PC-9 (cell line): ENCODE measurements around the gene ZNF467. TPM values are rescaled to one million over a fixed set of nuclear protein-coding genes. Genes with fewer than 3 reads are reported as not detected.

Experiments used
- BruUV-seq: library from RNA; stranded (reverse); fragments of 400-500 nt; replicated peaks from 2 replicates; lab custom pipeline; 2021; lab: Mats Ljungman, UMichigan
- CTCF ChIA-PET: fragments of 300-600 bp; sonication (Branson Sonifier 250); formaldehyde crosslinking; loops from one replicate; lab custom pipeline; 2022; ENCODE audit warnings: antibody characterized with exemption; lab: Charles Lee
- POLR2A ChIA-PET: fragments of 300-600 bp; sonication (Branson Sonifier 250); formaldehyde crosslinking; loops from one replicate; lab custom pipeline; 2022; ENCODE audit warnings: antibody characterized with exemption; ENCODE audit not compliant: unreplicated experiment; lab: Charles Lee
- DNase-seq, 2 experiments: peaks; one replicate each; pipeline versions ENCODE4 v3.0.0 to v3.0.0-alpha.2; 2015 to 2022; ENCODE audit warnings: mixed read lengths in 1 of 2
- H2AFZ ChIP-seq: fragments of 200-600 bp; sonication (generic); 2 replicates; pipeline ENCODE4 v1.8.1; 2017; ENCODE audit warnings: antibody characterized with exemption
- H3F3A ChIP-seq: fragments of 200-600 bp; sonication (generic); 2 replicates; pipeline ENCODE4 v1.8.1; 2017; ENCODE audit warnings: antibody characterized with exemption, mild to moderate bottlenecking, low read depth; ENCODE audit not compliant: insufficient read depth
- H3K27ac ChIP-seq: fragments of 200-600 bp; sonication (generic); 2 replicates; pipeline ENCODE4 v1.6.1; 2016; ENCODE audit warnings: mixed run types
- H3K27me3 ChIP-seq: fragments of 200-600 bp; sonication (generic); 2 replicates; pipeline ENCODE4 v1.6.1; 2016; ENCODE audit warnings: low read depth, mixed run types; ENCODE audit not compliant: insufficient read depth
- H3K36me3 ChIP-seq: fragments of 200-600 bp; sonication (generic); 2 replicates; pipeline ENCODE4 v1.6.1; 2016; ENCODE audit warnings: low read depth, mixed run types
- H3K4me1 ChIP-seq: fragments of 200-600 bp; sonication (generic); replicated peaks from 2 replicates; pipeline ENCODE4 v1.6.1; 2016; ENCODE audit warnings: mixed run types; ENCODE audit not compliant: insufficient read depth
- H3K4me2 ChIP-seq: fragments of 200-600 bp; sonication (generic); 2 replicates; pipeline ENCODE4 v1.6.1; 2017; ENCODE audit warnings: mixed run types
- H3K4me3 ChIP-seq: fragments of 200-600 bp; sonication (generic); 2 replicates; pipeline ENCODE4 v1.6.1; 2016; ENCODE audit warnings: mixed run types
- H3K79me2 ChIP-seq: fragments of 200-600 bp; sonication (generic); 2 replicates; pipeline ENCODE4 v1.6.1; 2017; ENCODE audit warnings: low read depth, mixed run types
- H3K9me2 ChIP-seq: fragments of 200-600 bp; sonication (generic); 2 replicates; pipeline ENCODE4 v1.8.1; 2017; ENCODE audit warnings: mild to moderate bottlenecking; ENCODE audit not compliant: insufficient read depth
- H3K9me3 ChIP-seq: fragments of 200-600 bp; sonication (generic); 2 replicates; pipeline ENCODE4 v1.8.1; 2016; ENCODE audit warnings: low read depth; ENCODE audit not compliant: insufficient read depth
- H4K20me1 ChIP-seq: fragments of 200-600 bp; sonication (generic); 2 replicates; pipeline ENCODE4 v1.8.1; 2017; ENCODE audit not compliant: insufficient read depth
- CTCF ChIP-seq: fragments of 200-600 bp; sonication (generic); conservative IDR thresholded peaks from 2 replicates; pipeline ENCODE4 v1.6.1; 2017; ENCODE audit warnings: mixed run types, antibody characterized with exemption, mild to moderate bottlenecking, moderate library complexity
- EZH2 ChIP-seq: fragments of 200-600 bp; sonication (generic); IDR thresholded peaks from 2 replicates; pipeline ENCODE4 v1.8.0; 2017; ENCODE audit warnings: antibody characterized with exemption, low read depth
- intact Hi-C: fragments of 100-400 bp; cut with micrococcal nuclease; formaldehyde crosslinking; loops from one replicate; pipeline ENCODE4 v1.10.0; 2022; ENCODE audit not compliant: unreplicated experiment
- total RNA-seq: library from RNA; stranded (reverse); gene quantifications from 2 replicates; pipeline ENCODE4 v1.2.3, GENCODE V29; 2021

The ZNF467 gene
- total RNA-seq, 1 experiment from 2014 or later, result 6.6 TPM

- DNase-seq, result no peak
- ChIA-PET CTCF (interaction anchor here (0.5 to 0.6 kb wide), 2 partner anchors 11 to 27 kb away, joined by 3 read pairs; no protein-coding TSS in a partner anchor), POLR2A (no interaction called here)
- BruUV-seq, result no TSS peak
- Histone ChIP-seq H4K20me1 (0 out of 2 replicates have a peak, but pooled peaks cover 3% of the 10 kb centered on the region), H3F3A (peaks cover 12% of the 10 kb centered on the region; the same call in 1 of the 2 replicates), H3K4me3 (no peak overlapping the region), H3K9me3 (no peaks in the 10 kb centered on the region), H3K9me2 (no peaks in the 10 kb centered on the region), H3K27me3 (peaks cover 38% of the 10 kb centered on the region), H3K79me2 (no peaks in the 10 kb centered on the region), H2AFZ (no peak overlapping the region), H3K4me2 (no peak overlapping the region), H3K27ac (no peak overlapping the region), H3K36me3 (no peaks in the 10 kb centered on the region), H3K4me1 (no peaks in the 10 kb centered on the region)
- TF ChIP-seq EZH2 (no peak), CTCF (no peak)
- intact Hi-C loops, result no loop called here
Measured at GRCh38 chr7:149775176-149775556, 1.8 kb upstream of the ZNF467 start.

GRCh38 chr7:149774237-149775175 is 1.1 kb upstream of the ZNF467 start:
- TF ChIP-seq EZH2 (no peak), CTCF (no peak)
- BruUV-seq, result TSS peak; percentile 36
- Histone ChIP-seq H3K4me3 (peak overlapping the region; percentile 88; the same call in 1 of the 2 replicates), H3K79me2 (no peaks in the 10 kb centered on the region), H3K9me2 (no peaks in the 10 kb centered on the region), H3K27me3 (peaks cover 38% of the 10 kb centered on the region), H3K4me1 (no peaks in the 10 kb centered on the region), H3K9me3 (no peaks in the 10 kb centered on the region), H3K4me2 (peak overlapping the region; percentile 98; the same call in 1 of the 2 replicates), H2AFZ (no peak overlapping the region), H3K27ac (no peak overlapping the region), H3K36me3 (no peaks in the 10 kb centered on the region), H4K20me1 (0 out of 2 replicates have a peak, but pooled peaks cover 2% of the 10 kb centered on the region), H3F3A (peaks cover 12% of the 10 kb centered on the region; the same call in 1 of the 2 replicates)
- ChIA-PET CTCF (interaction anchor here (0.5 to 1.4 kb wide), 3 partner anchors 10 to 28 kb away, joined by 3 to 7 read pairs (median 3); no protein-coding TSS in a partner anchor), POLR2A (no interaction called here)
- DNase-seq, result no peak
- intact Hi-C loops, result no loop called here

- Histone ChIP-seq H3K4me1 (no peaks in the 10 kb centered on the region), H3F3A (peaks cover 12% of the 10 kb centered on the region; the same call in 1 of the 2 replicates), H3K9me2 (no peaks in the 10 kb centered on the region), H3K4me3 (peak overlapping the region; percentile 88), H3K9me3 (no peaks in the 10 kb centered on the region), H2AFZ (peak overlapping the region; percentile 73; the same call in 1 of the 2 replicates), H3K27ac (no peak overlapping the region), H3K27me3 (peaks cover 30% of the 10 kb centered on the region), H3K79me2 (no peaks in the 10 kb centered on the region), H3K36me3 (no peaks in the 10 kb centered on the region), H3K4me2 (peak overlapping the region; percentile 98), H4K20me1 (no peaks in the 10 kb centered on the region)
- POLR2A ChIA-PET, result no interaction called here
- TF ChIP-seq EZH2 (no peak), CTCF (no peak)
- intact Hi-C loops, result no loop called here
- CTCF ChIA-PET, result interaction anchor here (1.4 kb wide), 1 partner anchor 11 kb away, joined by 7 read pairs; no protein-coding TSS in a partner anchor
- DNase-seq, result peak in 1 of 2 experiments; percentile 31
- BruUV-seq, result no TSS peak
Measured at GRCh38 chr7:149772956-149773434, 393 bp downstream of the ZNF467 start.
